Non-pigmented ciliary epithelial cell (primary cell): ENCODE measurements around the gene APOLD1.

Source experiments
- DNase-seq: peaks from one replicate; pipeline ENCODE4 v3.0.0-alpha.2; 2010; ENCODE audit warnings: low read depth

APOLD1 gene

DNA sequence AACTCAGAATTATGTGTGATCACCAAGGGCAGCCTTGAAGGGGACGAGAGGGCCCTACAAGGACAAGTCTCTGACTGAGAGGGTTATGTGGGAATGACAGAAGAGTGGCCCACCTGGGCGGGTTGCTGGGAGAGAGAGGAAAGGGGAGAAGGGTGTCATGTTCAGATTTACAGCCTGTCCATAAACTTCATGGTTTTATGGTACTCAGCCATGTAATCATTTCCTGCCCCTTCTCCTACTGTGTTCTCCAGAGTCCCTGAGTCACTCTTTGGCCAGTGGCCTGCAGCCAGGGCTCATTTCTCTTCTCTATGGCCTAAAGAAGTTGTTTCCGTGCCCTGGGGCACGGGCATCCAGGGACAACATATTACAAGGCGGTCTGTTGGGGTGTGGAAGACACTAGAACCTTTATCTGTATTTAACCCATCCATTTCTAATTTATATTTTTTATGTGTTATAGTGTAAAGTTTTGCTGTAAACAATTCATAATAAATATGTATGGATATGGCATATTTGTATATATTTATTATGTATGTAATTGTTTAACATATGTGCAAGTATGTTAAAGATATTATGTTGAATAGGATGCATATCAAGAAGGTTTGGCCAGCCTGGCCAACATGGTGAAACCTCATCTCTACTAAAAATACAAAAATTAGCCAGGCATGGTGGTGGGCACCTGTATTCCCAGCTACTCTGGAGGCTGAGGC lies 54.6 kb downstream of the APOLD1 start:
- DNase-seq: no peak

DNA sequence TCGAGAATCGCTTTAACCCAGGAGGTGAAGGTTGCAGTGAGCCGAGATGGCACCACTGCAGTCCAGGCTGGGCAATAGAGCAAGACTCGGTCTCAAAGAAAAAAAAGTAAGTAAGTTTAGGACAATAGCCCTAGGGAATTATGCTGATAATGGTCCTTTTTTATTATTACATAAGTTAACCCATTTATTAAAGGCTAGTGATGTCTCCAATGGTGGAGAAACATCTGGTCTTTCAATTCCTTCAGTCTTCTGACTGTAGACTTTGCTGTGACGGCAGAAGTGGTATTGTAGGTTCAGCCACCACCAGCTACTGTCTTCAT lies 55.1 kb downstream of the APOLD1 start:
- no peak for DNase-seq
